HepG2 (cell line): ENCODE results near the gene VASH2. TPM values are rescaled to one million over a fixed set of nuclear protein-coding genes. Genes with fewer than 3 reads are reported as not detected.

Source experiments
- CENPX ChIP-seq: sonication (generic); formaldehyde crosslinking; IDR thresholded peaks from 2 replicates; pipeline ENCODE4 v1.9.0; 2021; ENCODE audit warnings: mild to moderate bottlenecking, missing genetic modification reagents, moderate library complexity
- HES4 ChIP-seq: sonication (generic); formaldehyde crosslinking; IDR thresholded peaks from 2 replicates; pipeline ENCODE4 v1.9.0; 2021; ENCODE audit warnings: mild to moderate bottlenecking, missing genetic modification reagents, borderline replicate concordance
- HOXD1 ChIP-seq: sonication (generic); formaldehyde crosslinking; IDR thresholded peaks from 2 replicates; pipeline ENCODE4 v1.5.0; 2020; ENCODE audit warnings: missing genetic modification reagents
- KDM1A ChIP-seq: IDR thresholded peaks from 2 replicates; pipeline ENCODE4 v1.6.1; 2016; ENCODE audit warnings: missing compliant biosample characterization
- NFYB ChIP-seq: sonication (generic); formaldehyde crosslinking; IDR thresholded peaks from 2 replicates; pipeline ENCODE4 v1.4.0; 2020; ENCODE audit warnings: missing genetic modification reagents
- NKX3-1 ChIP-seq: sonication (generic); formaldehyde crosslinking; IDR thresholded peaks from 2 replicates; pipeline ENCODE4 v1.5.0; 2020; ENCODE audit warnings: missing genetic modification reagents
- ONECUT2 ChIP-seq: sonication (generic); formaldehyde crosslinking; IDR thresholded peaks from 2 replicates; pipeline ENCODE4 v1.4.0; 2020; ENCODE audit warnings: missing genetic modification reagents
- RARG ChIP-seq: sonication (generic); formaldehyde crosslinking; IDR thresholded peaks from 2 replicates; pipeline ENCODE4 v1.4.0; 2020; ENCODE audit warnings: low read depth, mild to moderate bottlenecking, missing genetic modification reagents
- RCOR2 ChIP-seq: IDR thresholded peaks from 2 replicates; pipeline ENCODE4 v1.6.1; 2016; ENCODE audit warnings: missing biosample characterization, missing genetic modification reagents
- REL ChIP-seq: sonication (generic); formaldehyde crosslinking; conservative IDR thresholded peaks from 2 replicates; pipeline ENCODE4 v1.8.0; 2022; ENCODE audit warnings: mild to moderate bottlenecking, missing genetic modification reagents, moderate library complexity
- WIZ ChIP-seq: sonication (generic); formaldehyde crosslinking; IDR thresholded peaks from 2 replicates; pipeline ENCODE4 v1.5.1; 2020; ENCODE audit warnings: mild to moderate bottlenecking, missing genetic modification reagents
- ZFP36L2 ChIP-seq: sonication (generic); formaldehyde crosslinking; IDR thresholded peaks from 2 replicates; pipeline ENCODE4 v1.4.0; 2020; ENCODE audit warnings: missing genetic modification reagents
- ZNF263 ChIP-seq: sonication (generic); formaldehyde crosslinking; IDR thresholded peaks from 2 replicates; pipeline ENCODE4 v1.4.0; 2020; ENCODE audit warnings: missing genetic modification reagents
- ZNF264 ChIP-seq: sonication (generic); formaldehyde crosslinking; IDR thresholded peaks from 2 replicates; pipeline ENCODE4 v1.4.0; 2020; ENCODE audit warnings: missing genetic modification reagents
- ZNF30 ChIP-seq: sonication (generic); formaldehyde crosslinking; IDR thresholded peaks from 2 replicates; pipeline ENCODE4 v1.5.0; 2020; ENCODE audit warnings: mild to moderate bottlenecking, missing genetic modification reagents
- ZNF33A ChIP-seq: sonication (generic); formaldehyde crosslinking; IDR thresholded peaks from 2 replicates; pipeline ENCODE4 v1.5.1; 2020; ENCODE audit warnings: missing genetic modification reagents, mild to moderate bottlenecking, moderate library complexity, borderline replicate concordance
- ZNF367 ChIP-seq: sonication (generic); formaldehyde crosslinking; IDR thresholded peaks from 2 replicates; pipeline ENCODE4 v1.4.0; 2020; ENCODE audit warnings: missing genetic modification reagents, borderline replicate concordance
- ZNF629 ChIP-seq: sonication (generic); formaldehyde crosslinking; conservative IDR thresholded peaks from 2 replicates; pipeline ENCODE4 v1.5.0; 2020; ENCODE audit warnings: missing genetic modification reagents
- ZNF644 ChIP-seq: IDR thresholded peaks from 2 replicates; pipeline ENCODE4 v1.6.1; 2016; ENCODE audit warnings: low read depth
- polyA plus RNA-seq, 8 experiments: library from polyadenylated mRNA; depleted of rRNA in 3 of 8; stranded (reverse) in 7 of 8; unstranded in 1 of 8; fragments of >200 nt; fragmentation: Illumina TruSeq in 4 of 8; extraction: Trizol in 4 of 8; gene quantifications; 2 replicates each; pipeline versions ENCODE4 v1.2.1 to v1.2.3, GENCODE V29; 2011 to 2016; ENCODE audit warnings: low read depth in 4 of 8, missing spikeins in 1 of 8, mixed read lengths in 1 of 8; ENCODE audit not compliant: insufficient read depth in 1 of 8
- total RNA-seq, 5 experiments: library from RNA; depleted of rRNA; stranded (reverse); fragments of >200 nt; fragmentation: Illumina TruSeq; extraction: Trizol; gene quantifications; 2 replicates each; pipeline ENCODE4 v1.2.3, GENCODE V29; 2016; ENCODE audit warnings: low read depth in 1 of 5
- TF ChIP-seq, protein P1 (sequence below): sonication (generic); formaldehyde crosslinking; IDR thresholded peaks from 2 replicates; pipeline ENCODE4 v1.4.0; 2020; ENCODE audit warnings: mild to moderate bottlenecking, missing genetic modification reagents
- TF ChIP-seq, protein P2 (sequence below): IDR thresholded peaks from 2 replicates; pipeline ENCODE4 v1.6.1; 2016; ENCODE audit warnings: low read depth, control low read depth
- TF ChIP-seq, protein P3 (sequence below): sonication (generic); formaldehyde crosslinking; IDR thresholded peaks from 2 replicates; pipeline ENCODE4 v1.5.0; 2020; ENCODE audit warnings: missing genetic modification reagents
- TF ChIP-seq, protein P4 (sequence below): sonication (generic); formaldehyde crosslinking; IDR thresholded peaks from 2 replicates; pipeline ENCODE4 v1.4.0; 2020; ENCODE audit warnings: mild to moderate bottlenecking, missing genetic modification reagents

Gene VASH2
- total and polyA plus RNA-seq, 2 of the 13 experiments (the other 11 are each of a cell fraction or from before 2014, with no cell fraction given), result 0.44 to 1.00 TPM

DNA sequence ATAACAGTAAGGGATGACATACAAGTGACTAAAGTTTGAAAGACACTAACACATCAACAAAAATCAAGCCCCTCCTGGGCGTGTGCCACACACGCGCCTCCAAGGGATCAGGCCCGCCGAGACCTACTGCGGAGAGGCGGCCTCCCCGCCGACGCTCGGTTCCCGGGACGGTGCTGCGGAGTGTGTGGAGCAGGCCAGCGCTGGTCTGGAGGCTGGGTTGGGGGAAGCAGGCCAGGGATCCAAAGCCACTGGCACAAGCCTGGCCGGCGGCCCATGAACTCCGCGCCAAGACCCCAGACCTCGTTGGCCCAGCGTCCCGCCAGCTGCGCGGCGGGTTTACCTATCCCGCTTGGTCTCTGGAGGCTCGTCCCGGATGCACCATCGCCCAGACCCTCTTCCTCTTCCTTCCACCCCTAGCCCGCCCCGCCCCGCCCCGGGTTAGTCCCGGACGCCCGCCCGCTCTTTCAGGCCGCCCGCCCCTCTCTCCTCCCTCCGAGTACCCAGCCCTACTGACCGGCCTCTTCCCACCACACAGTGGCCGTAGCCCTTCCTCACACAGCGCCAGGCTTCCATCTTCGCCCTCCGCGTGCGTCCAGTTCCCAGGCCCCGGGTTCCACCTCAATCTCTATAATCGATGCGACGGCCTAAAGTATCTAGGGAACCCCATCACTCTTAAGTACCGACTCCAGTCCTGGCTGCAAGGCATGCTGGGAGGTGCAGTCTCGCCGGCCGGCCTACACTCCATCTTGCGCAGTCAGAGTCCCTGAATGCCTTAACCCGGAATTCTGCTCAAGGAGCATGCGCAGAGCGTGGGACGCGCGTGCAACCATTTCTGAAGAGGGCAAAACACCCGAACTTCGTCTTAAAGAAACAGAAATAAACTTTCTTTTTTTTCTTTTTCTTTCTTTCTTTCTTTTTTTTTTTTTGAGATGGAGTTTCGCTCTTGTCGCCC lies 65.0 kb downstream of the VASH2 start, which contains the start of gene ANGEL2 (continued):
- no peak for TF ChIP-seq ZNF644
- TF ChIP-seq ONECUT2, result peak; percentile 25; the same call in 1 of the 2 replicates
- TF ChIP-seq, protein P1, sequence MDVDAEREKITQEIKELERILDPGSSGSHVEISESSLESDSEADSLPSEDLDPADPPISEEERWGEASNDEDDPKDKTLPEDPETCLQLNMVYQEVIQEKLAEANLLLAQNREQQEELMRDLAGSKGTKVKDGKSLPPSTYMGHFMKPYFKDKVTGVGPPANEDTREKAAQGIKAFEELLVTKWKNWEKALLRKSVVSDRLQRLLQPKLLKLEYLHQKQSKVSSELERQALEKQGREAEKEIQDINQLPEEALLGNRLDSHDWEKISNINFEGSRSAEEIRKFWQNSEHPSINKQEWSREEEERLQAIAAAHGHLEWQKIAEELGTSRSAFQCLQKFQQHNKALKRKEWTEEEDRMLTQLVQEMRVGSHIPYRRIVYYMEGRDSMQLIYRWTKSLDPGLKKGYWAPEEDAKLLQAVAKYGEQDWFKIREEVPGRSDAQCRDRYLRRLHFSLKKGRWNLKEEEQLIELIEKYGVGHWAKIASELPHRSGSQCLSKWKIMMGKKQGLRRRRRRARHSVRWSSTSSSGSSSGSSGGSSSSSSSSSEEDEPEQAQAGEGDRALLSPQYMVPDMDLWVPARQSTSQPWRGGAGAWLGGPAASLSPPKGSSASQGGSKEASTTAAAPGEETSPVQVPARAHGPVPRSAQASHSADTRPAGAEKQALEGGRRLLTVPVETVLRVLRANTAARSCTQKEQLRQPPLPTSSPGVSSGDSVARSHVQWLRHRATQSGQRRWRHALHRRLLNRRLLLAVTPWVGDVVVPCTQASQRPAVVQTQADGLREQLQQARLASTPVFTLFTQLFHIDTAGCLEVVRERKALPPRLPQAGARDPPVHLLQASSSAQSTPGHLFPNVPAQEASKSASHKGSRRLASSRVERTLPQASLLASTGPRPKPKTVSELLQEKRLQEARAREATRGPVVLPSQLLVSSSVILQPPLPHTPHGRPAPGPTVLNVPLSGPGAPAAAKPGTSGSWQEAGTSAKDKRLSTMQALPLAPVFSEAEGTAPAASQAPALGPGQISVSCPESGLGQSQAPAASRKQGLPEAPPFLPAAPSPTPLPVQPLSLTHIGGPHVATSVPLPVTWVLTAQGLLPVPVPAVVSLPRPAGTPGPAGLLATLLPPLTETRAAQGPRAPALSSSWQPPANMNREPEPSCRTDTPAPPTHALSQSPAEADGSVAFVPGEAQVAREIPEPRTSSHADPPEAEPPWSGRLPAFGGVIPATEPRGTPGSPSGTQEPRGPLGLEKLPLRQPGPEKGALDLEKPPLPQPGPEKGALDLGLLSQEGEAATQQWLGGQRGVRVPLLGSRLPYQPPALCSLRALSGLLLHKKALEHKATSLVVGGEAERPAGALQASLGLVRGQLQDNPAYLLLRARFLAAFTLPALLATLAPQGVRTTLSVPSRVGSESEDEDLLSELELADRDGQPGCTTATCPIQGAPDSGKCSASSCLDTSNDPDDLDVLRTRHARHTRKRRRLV (CRISPR knock-in tag), result no peak
- no peak for TF ChIP-seq ZNF30 (CRISPR knock-in tag)
- TF ChIP-seq RARG (CRISPR knock-in tag), result no peak
- TF ChIP-seq REL, result 0 out of 2 replicates have a peak, but pooled peaks have one; percentile 33
- TF ChIP-seq KDM1A (CRISPR knock-in tag), result 0 out of 2 replicates have a peak, but pooled peaks have one; percentile 12
- peak; percentile 26; the same call in 1 of the 2 replicates for TF ChIP-seq ZNF33A (CRISPR knock-in tag)
- TF ChIP-seq, protein P2, sequence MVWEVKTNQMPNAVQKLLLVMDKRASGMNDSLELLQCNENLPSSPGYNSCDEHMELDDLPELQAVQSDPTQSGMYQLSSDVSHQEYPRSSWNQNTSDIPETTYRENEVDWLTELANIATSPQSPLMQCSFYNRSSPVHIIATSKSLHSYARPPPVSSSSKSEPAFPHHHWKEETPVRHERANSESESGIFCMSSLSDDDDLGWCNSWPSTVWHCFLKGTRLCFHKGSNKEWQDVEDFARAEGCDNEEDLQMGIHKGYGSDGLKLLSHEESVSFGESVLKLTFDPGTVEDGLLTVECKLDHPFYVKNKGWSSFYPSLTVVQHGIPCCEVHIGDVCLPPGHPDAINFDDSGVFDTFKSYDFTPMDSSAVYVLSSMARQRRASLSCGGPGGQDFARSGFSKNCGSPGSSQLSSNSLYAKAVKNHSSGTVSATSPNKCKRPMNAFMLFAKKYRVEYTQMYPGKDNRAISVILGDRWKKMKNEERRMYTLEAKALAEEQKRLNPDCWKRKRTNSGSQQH (CRISPR knock-in tag), result no peak
- TF ChIP-seq ZNF367 (CRISPR knock-in tag), result no peak
- TF ChIP-seq ZNF629 (CRISPR knock-in tag), result no peak
- TF ChIP-seq NFYB (CRISPR knock-in tag), result no peak; the same call in 1 of the 2 replicates
- TF ChIP-seq ZNF263 (CRISPR knock-in tag), result peak; percentile 42; the same call in 1 of the 2 replicates
- TF ChIP-seq RCOR2 (CRISPR knock-in tag), result peak; percentile 56; the same call in 1 of the 2 replicates
- TF ChIP-seq, protein P3, sequence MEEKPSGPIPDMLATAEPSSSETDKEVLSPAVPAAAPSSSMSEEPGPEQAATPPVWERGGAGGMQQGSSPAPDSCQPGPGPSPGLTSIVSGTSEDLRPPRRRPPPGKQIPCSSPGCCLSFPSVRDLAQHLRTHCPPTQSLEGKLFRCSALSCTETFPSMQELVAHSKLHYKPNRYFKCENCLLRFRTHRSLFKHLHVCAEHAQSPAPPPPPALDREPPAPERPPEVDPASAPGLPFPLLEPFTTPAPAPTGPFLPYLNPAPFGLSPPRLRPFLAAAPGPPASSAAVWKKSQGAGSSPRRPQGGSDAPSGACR (CRISPR knock-in tag), result no peak
- TF ChIP-seq CENPX (CRISPR knock-in tag), result no peak
- peak; percentile 69; the same call in 1 of the 2 replicates for TF ChIP-seq NKX3-1 (CRISPR knock-in tag)
- no peak; the same call in 1 of the 2 replicates for TF ChIP-seq HES4 (CRISPR knock-in tag)
- 0 out of 2 replicates have a peak, but pooled peaks have one; percentile 61 for TF ChIP-seq ZFP36L2 (CRISPR knock-in tag)
- TF ChIP-seq, protein P4, sequence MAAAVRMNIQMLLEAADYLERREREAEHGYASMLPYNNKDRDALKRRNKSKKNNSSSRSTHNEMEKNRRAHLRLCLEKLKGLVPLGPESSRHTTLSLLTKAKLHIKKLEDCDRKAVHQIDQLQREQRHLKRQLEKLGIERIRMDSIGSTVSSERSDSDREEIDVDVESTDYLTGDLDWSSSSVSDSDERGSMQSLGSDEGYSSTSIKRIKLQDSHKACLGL (CRISPR knock-in tag), result peak; percentile 75
- TF ChIP-seq HOXD1 (CRISPR knock-in tag), result peak; percentile 72; the same call in 1 of the 2 replicates
- TF ChIP-seq WIZ (CRISPR knock-in tag), result peak; percentile 75; the same call in 1 of the 2 replicates
- TF ChIP-seq ZNF264 (CRISPR knock-in tag), result peak; percentile 13; the same call in 1 of the 2 replicates
